ENCODE data around the gene COMP.

DNA sequence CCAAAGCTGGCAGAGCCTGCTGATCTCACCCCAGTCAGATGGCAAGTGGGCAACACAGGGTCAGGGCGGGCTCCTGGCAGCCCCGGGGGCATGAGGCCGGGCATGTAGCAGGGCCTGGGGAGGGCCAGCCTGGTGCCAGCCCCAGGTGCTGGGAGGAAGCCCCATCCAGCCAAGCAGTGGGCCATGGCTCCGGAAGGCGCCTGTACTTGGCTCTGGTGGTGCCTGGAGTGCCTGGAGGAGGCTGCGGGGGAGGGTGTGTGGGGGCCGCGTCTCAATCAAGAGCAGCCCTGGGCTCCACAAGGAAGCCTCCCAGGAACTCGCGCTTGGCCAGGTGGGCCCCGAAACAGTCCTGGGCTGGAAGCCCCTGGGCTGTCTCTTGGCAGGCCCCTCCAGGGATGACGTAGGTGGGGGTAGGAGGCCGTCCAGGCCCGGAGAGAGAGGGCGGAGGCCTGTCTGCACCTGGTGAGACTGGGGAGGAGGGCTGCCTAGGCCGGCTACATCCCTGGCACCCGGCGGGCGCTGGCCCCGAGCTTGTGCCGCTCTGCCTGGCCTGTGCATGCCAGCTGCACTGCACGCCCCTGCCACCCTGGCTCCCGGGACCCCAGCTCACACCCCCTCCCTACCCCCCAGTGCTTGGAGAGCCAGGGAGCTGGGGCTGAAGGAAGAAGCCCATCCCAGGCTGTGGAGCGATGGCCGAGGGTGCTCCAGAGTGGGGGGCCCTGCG lies 45.9 kb downstream of the COMP start:
- TF ChIP-seq, protein P1, sequence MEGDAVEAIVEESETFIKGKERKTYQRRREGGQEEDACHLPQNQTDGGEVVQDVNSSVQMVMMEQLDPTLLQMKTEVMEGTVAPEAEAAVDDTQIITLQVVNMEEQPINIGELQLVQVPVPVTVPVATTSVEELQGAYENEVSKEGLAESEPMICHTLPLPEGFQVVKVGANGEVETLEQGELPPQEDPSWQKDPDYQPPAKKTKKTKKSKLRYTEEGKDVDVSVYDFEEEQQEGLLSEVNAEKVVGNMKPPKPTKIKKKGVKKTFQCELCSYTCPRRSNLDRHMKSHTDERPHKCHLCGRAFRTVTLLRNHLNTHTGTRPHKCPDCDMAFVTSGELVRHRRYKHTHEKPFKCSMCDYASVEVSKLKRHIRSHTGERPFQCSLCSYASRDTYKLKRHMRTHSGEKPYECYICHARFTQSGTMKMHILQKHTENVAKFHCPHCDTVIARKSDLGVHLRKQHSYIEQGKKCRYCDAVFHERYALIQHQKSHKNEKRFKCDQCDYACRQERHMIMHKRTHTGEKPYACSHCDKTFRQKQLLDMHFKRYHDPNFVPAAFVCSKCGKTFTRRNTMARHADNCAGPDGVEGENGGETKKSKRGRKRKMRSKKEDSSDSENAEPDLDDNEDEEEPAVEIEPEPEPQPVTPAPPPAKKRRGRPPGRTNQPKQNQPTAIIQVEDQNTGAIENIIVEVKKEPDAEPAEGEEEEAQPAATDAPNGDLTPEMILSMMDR (IDR thresholded peaks at IDR 0.05 in 8 of 11, conservative IDR thresholded peaks at IDR 0.05 in 3 of 11) = no peak
- no peak for TF ChIP-seq POLR2AphosphoS5 (IDR thresholded peaks at IDR 0.05)
